Brain microvascular endothelial cell (primary cell): Measurements from ENCODE around the gene CDCA3.

Source experiments
- DNase-seq: peaks from one replicate; pipeline ENCODE4 v3.0.0-alpha.2; 2020
- H3K27ac ChIP-seq: fragments of 250-450 bp; sonication (Bioruptor Pico); 2 replicates; pipeline ENCODE4 v1.5.1; 2020; ENCODE audit warnings: mild to moderate bottlenecking, moderate library complexity
- H3K27me3 ChIP-seq: fragments of 250-450 bp; sonication (Bioruptor Pico); replicated peaks from 2 replicates; pipeline ENCODE4 v1.5.1; 2020; ENCODE audit warnings: mild to moderate bottlenecking
- H3K36me3 ChIP-seq: fragments of 250-450 bp; sonication (Bioruptor Pico); replicated peaks from 2 replicates; pipeline ENCODE4 v1.5.1; 2020; ENCODE audit warnings: mild to moderate bottlenecking
- H3K4me3 ChIP-seq: 2 replicates; pipeline ENCODE4 v1.5.1; 2011; ENCODE audit warnings: low read depth, mild to moderate bottlenecking, control low read depth, low read length, moderate library complexity
- CTCF ChIP-seq: IDR thresholded peaks from 2 replicates; pipeline ENCODE4 v1.5.1; 2011; ENCODE audit warnings: low read depth, mild to moderate bottlenecking, moderate library complexity, low read length, control low read depth, inconsistent platforms; ENCODE audit errors: missing control alignments
- in situ Hi-C: cut with HindIII; loops from 2 replicates; pipeline ENCODE4 v1.10.0; 2017; ENCODE audit warnings: low sequenced_read_pairs, low pct_ligation_motif_present

Gene CDCA3

GRCh38 chr12:6843118-6843902, 7.8 kb downstream of the CDCA3 start:
- H3K36me3 ChIP-seq = peaks cover 59% of the 10 kb centered on the region
- no peak overlapping the region for H3K27ac ChIP-seq
- peak; percentile 16 for TF ChIP-seq CTCF
- DNase-seq = no peak
- in situ Hi-C loops = no loop called here
- H3K4me3 ChIP-seq = no peak overlapping the region
- no peaks in the 10 kb centered on the region for H3K27me3 ChIP-seq

- no peak for TF ChIP-seq CTCF
- Histone ChIP-seq H3K27ac (no peak overlapping the region), H3K27me3 (no peaks in the 10 kb centered on the region), H3K36me3 (peaks cover 69% of the 10 kb centered on the region), H3K4me3 (no peak overlapping the region)
- in situ Hi-C loops = no loop called here
- DNase-seq = no peak
Measured at GRCh38 chr12:6842075-6842474, 9.0 kb downstream of the CDCA3 start.

- H3K4me3 ChIP-seq = no peak within 1 kb of the TSS
- no peak for TF ChIP-seq CTCF
- DNase-seq = no peak
- in situ Hi-C loops = no loop called here
- peaks cover 71% of the 10 kb centered on the region for H3K36me3 ChIP-seq
- no peak within 1 kb of the TSS for H3K27ac ChIP-seq
- H3K27me3 ChIP-seq = no peaks in the 10 kb centered on the region
Measured at GRCh38 chr12:6840761-6841515, 10.1 kb downstream of the CDCA3 start, which contains the start of gene GNB3. GNB3 (plus strand) TSS chr12:6840925; CDS start chr12:6841288, 363 bp downstream.

- Histone ChIP-seq H3K27ac (no peak overlapping the region), H3K4me3 (no peak overlapping the region), H3K36me3 (peaks cover 69% of the 10 kb centered on the region), H3K27me3 (no peaks in the 10 kb centered on the region)
- no peak for DNase-seq
- in situ Hi-C loops = no loop called here
- no peak for TF ChIP-seq CTCF
Measured at GRCh38 chr12:6840330-6840729, 10.8 kb downstream of the CDCA3 start.

- Histone ChIP-seq H3K27ac (no peak overlapping the region), H3K27me3 (no peaks in the 10 kb centered on the region), H3K4me3 (no peak overlapping the region), H3K36me3 (peaks cover 62% of the 10 kb centered on the region)
- in situ Hi-C loops = no loop called here
- no peak for DNase-seq
- TF ChIP-seq CTCF = no peak
Measured at GRCh38 chr12:6839482-6840201, 11.4 kb downstream of the CDCA3 start.
